AG04450 (cell line): ENCODE results near the gene DNTT. TPM values are rescaled to one million over a fixed set of nuclear protein-coding genes. Genes with fewer than 3 reads are reported as not detected.

Experiments used
- CTCF ChIA-PET: fragments of 300-600, 350-600 bp; formaldehyde crosslinking; extraction: SDS; loops from one replicate; lab custom pipeline; 2022; ENCODE audit warnings: antibody characterized with exemption, inconsistent platforms; lab: Charles Lee
- POLR2A ChIA-PET: fragments of 350-600 bp; formaldehyde crosslinking; extraction: SDS; loops from one replicate; lab custom pipeline; 2021; ENCODE audit warnings: antibody characterized with exemption, inconsistent platforms; lab: Yijun Ruan, JAX
- DNase-seq: peaks from one replicate; pipeline ENCODE4 v3.0.0-alpha.2; 2011; ENCODE audit warnings: low read depth, low spot score
- H3K27ac ChIP-seq: one replicate; pipeline ENCODE4 v1.5.1; 2012; ENCODE audit warnings: low read depth, low read length, control low read depth
- H3K27me3 ChIP-seq: one replicate; pipeline ENCODE4 v1.6.0; 2012; ENCODE audit warnings: low read length; ENCODE audit not compliant: control insufficient read depth, insufficient read depth
- H3K4me3 ChIP-seq: 2 replicates; pipeline ENCODE4 v1.5.1; 2011; ENCODE audit warnings: mild to moderate bottlenecking, low read depth, low read length, control low read depth
- H3K9me3 ChIP-seq: 2 replicates; pipeline ENCODE4 v1.5.1; 2012; ENCODE audit warnings: low read length; ENCODE audit not compliant: control insufficient read depth, insufficient read depth
- polyA plus RNA-seq: library from polyadenylated mRNA; depleted of rRNA; stranded (reverse); fragments of >200 nt; gene quantifications from 2 replicates; pipeline ENCODE4 v1.2.3, GENCODE V29; 2011
- TF ChIP-seq, protein P1 (sequence below): IDR thresholded peaks from 2 replicates; pipeline ENCODE4 v1.5.1; 2011; ENCODE audit warnings: low read depth, low read length, control low read depth, inconsistent platforms

DNTT gene
- polyA plus RNA-seq, 1 experiment = not detected

- no peaks in the 10 kb centered on the region for H3K9me3 ChIP-seq
- POLR2A ChIA-PET = no interaction called here
- DNase-seq = no peak
- peaks cover 9% of the 10 kb centered on the region for H3K27me3 ChIP-seq
- no peak overlapping the region for H3K27ac ChIP-seq
- TF ChIP-seq, protein P1, sequence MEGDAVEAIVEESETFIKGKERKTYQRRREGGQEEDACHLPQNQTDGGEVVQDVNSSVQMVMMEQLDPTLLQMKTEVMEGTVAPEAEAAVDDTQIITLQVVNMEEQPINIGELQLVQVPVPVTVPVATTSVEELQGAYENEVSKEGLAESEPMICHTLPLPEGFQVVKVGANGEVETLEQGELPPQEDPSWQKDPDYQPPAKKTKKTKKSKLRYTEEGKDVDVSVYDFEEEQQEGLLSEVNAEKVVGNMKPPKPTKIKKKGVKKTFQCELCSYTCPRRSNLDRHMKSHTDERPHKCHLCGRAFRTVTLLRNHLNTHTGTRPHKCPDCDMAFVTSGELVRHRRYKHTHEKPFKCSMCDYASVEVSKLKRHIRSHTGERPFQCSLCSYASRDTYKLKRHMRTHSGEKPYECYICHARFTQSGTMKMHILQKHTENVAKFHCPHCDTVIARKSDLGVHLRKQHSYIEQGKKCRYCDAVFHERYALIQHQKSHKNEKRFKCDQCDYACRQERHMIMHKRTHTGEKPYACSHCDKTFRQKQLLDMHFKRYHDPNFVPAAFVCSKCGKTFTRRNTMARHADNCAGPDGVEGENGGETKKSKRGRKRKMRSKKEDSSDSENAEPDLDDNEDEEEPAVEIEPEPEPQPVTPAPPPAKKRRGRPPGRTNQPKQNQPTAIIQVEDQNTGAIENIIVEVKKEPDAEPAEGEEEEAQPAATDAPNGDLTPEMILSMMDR = no peak
- CTCF ChIA-PET = interaction anchor here (0.7 to 2.8 kb wide), 9 partner anchors 8 to 956 kb away, joined by 3 to 9 read pairs (median 5); partner anchors contain the start of genes OPALIN and TLL2
- H3K4me3 ChIP-seq = no peak overlapping the region
Measured at GRCh38 chr10:96371356-96371755, 67.1 kb downstream of the DNTT start.

- CTCF ChIA-PET = interaction anchor here (0.8 to 2.3 kb wide), 5 partner anchors 8 to 836 kb away, joined by 3 to 24 read pairs (median 5); no protein-coding TSS in a partner anchor
- H3K4me3 ChIP-seq = no peak overlapping the region
- no peak for DNase-seq
- H3K9me3 ChIP-seq = no peaks in the 10 kb centered on the region
- H3K27me3 ChIP-seq = peaks cover 12% of the 10 kb centered on the region
- no peak overlapping the region for H3K27ac ChIP-seq
- POLR2A ChIA-PET = no interaction called here
- TF ChIP-seq, protein P1 = no peak
Measured at GRCh38 chr10:96374004-96374403, 69.8 kb downstream of the DNTT start.

DNA sequence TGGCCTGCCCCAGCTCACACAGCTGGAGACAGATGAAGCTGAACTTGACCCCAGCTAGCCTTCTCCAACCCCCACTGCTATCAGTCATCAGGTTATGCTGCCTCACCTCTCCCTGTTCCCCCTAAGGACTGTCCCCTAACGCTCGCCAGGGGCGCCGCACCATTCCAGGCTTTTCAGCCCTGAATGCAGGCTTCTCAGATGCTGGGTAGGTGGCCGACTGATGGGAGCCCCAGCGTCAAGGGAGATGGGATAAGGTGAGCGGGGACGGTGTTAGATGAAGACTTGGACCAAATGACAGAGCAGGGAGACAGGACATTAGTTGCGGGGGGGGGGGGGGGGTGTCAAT, 70.4 kb downstream of the DNTT start:
- no peak overlapping the region for H3K27ac ChIP-seq
- ChIA-PET POLR2A (no interaction called here), CTCF (interaction anchor here (0.6 to 2.3 kb wide), 23 partner anchors 9 to 859 kb away, joined by 3 to 24 read pairs (median 5); partner anchors contain the start of genes TLL2 and ZNF518A)
- no peaks in the 10 kb centered on the region for H3K9me3 ChIP-seq
- TF ChIP-seq, protein P1 = no peak
- DNase-seq = no peak
- peak overlapping the region; percentile 53; the same call in 1 of the 2 replicates for H3K4me3 ChIP-seq
- peaks cover 12% of the 10 kb centered on the region for H3K27me3 ChIP-seq

DNA sequence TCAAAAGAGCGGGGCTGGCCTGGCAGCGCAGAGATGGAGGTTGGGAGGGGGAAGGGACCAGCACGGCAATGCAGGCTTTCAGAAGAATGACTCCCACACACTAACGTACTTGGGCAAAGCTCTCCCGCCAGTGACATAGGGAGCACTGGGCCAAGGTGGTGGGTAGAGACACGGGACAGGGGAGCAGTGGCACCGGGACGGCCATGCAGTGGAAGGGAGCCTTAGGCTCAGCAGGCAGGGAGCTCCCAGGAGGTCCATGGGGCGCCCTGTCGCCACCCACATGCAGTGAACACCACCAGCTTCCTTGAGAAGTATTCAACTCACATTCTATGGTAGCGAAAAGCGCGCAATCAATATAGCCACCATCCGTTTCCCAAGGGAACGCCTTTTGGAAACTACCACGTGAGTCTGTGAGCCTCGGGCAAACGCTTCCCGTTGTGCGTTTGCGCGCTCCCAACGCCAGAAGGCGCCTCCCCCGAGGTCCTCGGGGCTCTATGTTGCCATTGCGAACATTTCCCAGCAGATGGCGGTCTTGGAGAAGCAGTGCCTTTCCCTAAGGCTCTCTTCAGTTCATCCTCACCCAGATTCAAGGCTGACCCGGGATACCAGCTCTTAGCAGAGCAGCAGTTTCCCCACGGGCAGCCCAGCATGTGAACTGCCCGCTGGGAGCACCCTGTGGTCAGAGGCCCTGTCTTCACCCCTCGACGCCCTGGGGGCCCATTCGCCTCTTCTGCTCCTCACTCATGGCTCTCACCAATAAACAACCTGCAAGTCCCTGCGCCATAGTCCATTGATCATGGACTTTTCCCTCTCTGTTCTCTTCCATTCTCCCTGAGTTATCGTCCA, 71.0 kb downstream of the DNTT start:
- DNase-seq = peak; percentile 46
- Histone ChIP-seq H3K9me3 (no peaks in the 10 kb centered on the region), H3K27ac (no peak overlapping the region), H3K4me3 (peak overlapping the region; percentile 53), H3K27me3 (peaks cover 12% of the 10 kb centered on the region)
- ChIA-PET POLR2A (no interaction called here), CTCF (interaction anchor here (0.6 to 2.3 kb wide), 26 partner anchors 8 to 859 kb away, joined by 3 to 24 read pairs (median 4); partner anchors contain the start of genes TLL2 and ZNF518A)
- TF ChIP-seq, protein P1 = peak; percentile 95

DNA sequence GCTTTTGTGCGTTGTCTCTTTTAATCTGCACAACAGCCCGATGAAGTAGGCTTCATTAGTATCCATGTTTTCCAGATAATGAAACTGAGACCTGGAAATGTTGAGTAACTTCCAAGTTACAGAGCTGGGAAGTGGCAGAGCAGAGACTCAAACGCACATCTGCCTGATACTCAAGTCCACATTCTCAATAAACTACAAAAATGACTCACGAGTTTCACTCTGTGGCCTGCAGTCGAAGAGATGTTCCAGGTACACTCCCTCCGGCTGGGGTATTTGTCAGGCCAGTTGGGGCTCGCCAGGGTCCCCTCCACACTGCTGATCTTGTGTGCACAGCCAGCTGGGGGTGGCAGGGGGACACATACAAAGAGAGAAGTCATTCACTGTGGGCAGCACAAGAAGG, 72.2 kb downstream of the DNTT start:
- Histone ChIP-seq H3K9me3 (no peaks in the 10 kb centered on the region), H3K4me3 (no peak overlapping the region), H3K27me3 (peaks cover 12% of the 10 kb centered on the region), H3K27ac (no peak overlapping the region)
- CTCF ChIA-PET = interaction anchor here (1.0 kb wide), 2 partner anchors 19 to 360 kb away, joined by 3 read pairs; no protein-coding TSS in a partner anchor
- DNase-seq = no peak
- TF ChIP-seq, protein P1 = no peak
- POLR2A ChIA-PET = no interaction called here
